ENCODE measurements around the gene SMAD2. TPM values are rescaled to one million over a fixed set of nuclear protein-coding genes. Genes with fewer than 3 reads are reported as not detected.

Gene SMAD2
- total and polyA plus RNA-seq, 2 experiments from 2014 or later, result 52.4 to 77.7 TPM

GRCh38 chr18:47842836-47843235 lies 87.6 kb downstream of the SMAD2 start:
- H3K9me3 ChIP-seq (ENCODE audit: low read depth), result no peaks in the 10 kb centered on the region
- no peaks in the 10 kb centered on the region for H3K79me2 ChIP-seq (ENCODE audit: insufficient read depth)
- H3K4me3 ChIP-seq, result no peak overlapping the region
- 100% methylated on average over 1 of the region's 1 CpG for WGBS, 2 experiments (ENCODE audit: low coverage in 1 of 2, low lambda C conversion rate in 2 of 2, missing lambda C conversion rate in 2 of 2)
- H3K4me1 ChIP-seq (ENCODE audit: insufficient read depth), result no peaks in the 10 kb centered on the region
- H3K36me3 ChIP-seq (ENCODE audit: low read depth), result peaks cover 31% of the 10 kb centered on the region
- no peaks in the 10 kb centered on the region for H3K9me2 ChIP-seq (ENCODE audit: insufficient read depth)
- no peak for DNase-seq
- no peaks in the 10 kb centered on the region for H3F3A ChIP-seq (ENCODE audit: insufficient read depth)
- H3K27ac ChIP-seq, result no peak overlapping the region
- H3K4me2 ChIP-seq (ENCODE audit: unreplicated experiment), result no peak overlapping the region
- no peaks in the 10 kb centered on the region for H3K27me3 ChIP-seq (replicated peaks; ENCODE audit: insufficient read depth)
- in situ Hi-C loops (cut with MboI), result no loop called here
- TF ChIP-seq EZH2phosphoT487 (IDR thresholded peaks at IDR 0.05; ENCODE audit: insufficient read depth, low read depth) (no peak), EZH2 (IDR thresholded peaks at IDR 0.05; ENCODE audit: insufficient read depth, poor library complexity, severe bottlenecking) (no peak)
- no peak overlapping the region for H3K9ac ChIP-seq
- H2AFZ ChIP-seq, result no peak overlapping the region
- no peaks in the 10 kb centered on the region for H4K20me1 ChIP-seq (ENCODE audit: insufficient read depth)

GRCh38 chr18:47838396-47838795 lies 92.1 kb downstream of the SMAD2 start:
- no peak overlapping the region for H3K4me2 ChIP-seq (ENCODE audit: unreplicated experiment)
- no peaks in the 10 kb centered on the region for H3K9me3 ChIP-seq (ENCODE audit: low read depth)
- no peak overlapping the region for H3K4me3 ChIP-seq
- H3K9ac ChIP-seq, result no peak overlapping the region
- in situ Hi-C loops (cut with MboI), result no loop called here
- TF ChIP-seq EZH2phosphoT487 (IDR thresholded peaks at IDR 0.05; ENCODE audit: insufficient read depth, low read depth), result no peak
- no peak for TF ChIP-seq EZH2 (IDR thresholded peaks at IDR 0.05; ENCODE audit: insufficient read depth, poor library complexity, severe bottlenecking)
- no peaks in the 10 kb centered on the region for H3F3A ChIP-seq (ENCODE audit: insufficient read depth)
- H3K4me1 ChIP-seq (ENCODE audit: insufficient read depth), result no peaks in the 10 kb centered on the region
- H3K79me2 ChIP-seq (ENCODE audit: insufficient read depth), result no peaks in the 10 kb centered on the region
- H4K20me1 ChIP-seq (ENCODE audit: insufficient read depth), result no peaks in the 10 kb centered on the region
- H3K9me2 ChIP-seq (ENCODE audit: insufficient read depth), result no peaks in the 10 kb centered on the region
- DNase-seq, result no peak
- peaks cover 17% of the 10 kb centered on the region for H3K36me3 ChIP-seq (ENCODE audit: low read depth)
- no peak overlapping the region for H2AFZ ChIP-seq
- no peak overlapping the region for H3K27ac ChIP-seq
- 95 to 97% methylated on average over 4 of the region's 4 CpGs for WGBS, 2 experiments (ENCODE audit: low coverage in 1 of 2, low lambda C conversion rate in 2 of 2, missing lambda C conversion rate in 2 of 2)
- no peaks in the 10 kb centered on the region for H3K27me3 ChIP-seq (replicated peaks; ENCODE audit: insufficient read depth)

- Histone ChIP-seq H3K4me1 (ENCODE audit: insufficient read depth) (peaks cover 11% of the 10 kb centered on the region), H4K20me1 (ENCODE audit: insufficient read depth) (no peaks in the 10 kb centered on the region), H3K9me2 (ENCODE audit: insufficient read depth) (no peaks in the 10 kb centered on the region), H3K9me3 (ENCODE audit: low read depth) (no peaks in the 10 kb centered on the region), H3K36me3 (ENCODE audit: low read depth) (0 out of 2 replicates have a peak, but pooled peaks cover 6% of the 10 kb centered on the region), H3K4me2 (ENCODE audit: unreplicated experiment) (peak overlapping the region; percentile 21), H3K27me3 (replicated peaks; ENCODE audit: insufficient read depth) (no peaks in the 10 kb centered on the region), H2AFZ (no peak overlapping the region), H3K4me3 (no peak overlapping the region), H3K79me2 (ENCODE audit: insufficient read depth) (no peaks in the 10 kb centered on the region), H3K9ac (no peak overlapping the region), H3K27ac (no peak overlapping the region), H3F3A (ENCODE audit: insufficient read depth) (no peaks in the 10 kb centered on the region)
- in situ Hi-C loops (cut with MboI), result no loop called here
- TF ChIP-seq EZH2 (IDR thresholded peaks at IDR 0.05; ENCODE audit: insufficient read depth, poor library complexity, severe bottlenecking), result no peak
- TF ChIP-seq EZH2phosphoT487 (IDR thresholded peaks at IDR 0.05; ENCODE audit: insufficient read depth, low read depth), result no peak
- peak; percentile 4 for DNase-seq
- WGBS, 2 experiments (ENCODE audit: low coverage in 1 of 2, low lambda C conversion rate in 2 of 2, missing lambda C conversion rate in 2 of 2), result 61% methylated on average over 1 of the region's 1 CpG
Measured at GRCh38 chr18:47832348-47832747, 98.1 kb downstream of the SMAD2 start.

- in situ Hi-C loops (cut with MboI), result no loop called here
- peaks cover 11% of the 10 kb centered on the region for H3K4me1 ChIP-seq (ENCODE audit: insufficient read depth)
- 65% methylated on average over 1 of the region's 1 CpG for WGBS, 2 experiments (ENCODE audit: low coverage in 1 of 2, low lambda C conversion rate in 2 of 2, missing lambda C conversion rate in 2 of 2)
Measured at GRCh38 chr18:47831351-47831750, 99.1 kb downstream of the SMAD2 start.

GRCh38 chr18:47830772-47831171 lies 99.7 kb downstream of the SMAD2 start:
- Histone ChIP-seq H3K79me2 (ENCODE audit: insufficient read depth) (no peaks in the 10 kb centered on the region), H3K4me1 (ENCODE audit: insufficient read depth) (peaks cover 11% of the 10 kb centered on the region), H3K4me2 (ENCODE audit: unreplicated experiment) (no peak overlapping the region), H3K27ac (no peak overlapping the region), H3K9ac (no peak overlapping the region), H2AFZ (no peak overlapping the region), H3F3A (ENCODE audit: insufficient read depth) (no peaks in the 10 kb centered on the region), H3K36me3 (ENCODE audit: low read depth) (0 out of 2 replicates have a peak, but pooled peaks cover 6% of the 10 kb centered on the region), H4K20me1 (ENCODE audit: insufficient read depth) (no peaks in the 10 kb centered on the region), H3K9me3 (ENCODE audit: low read depth) (no peaks in the 10 kb centered on the region), H3K27me3 (replicated peaks; ENCODE audit: insufficient read depth) (no peaks in the 10 kb centered on the region), H3K9me2 (ENCODE audit: insufficient read depth) (no peaks in the 10 kb centered on the region), H3K4me3 (no peak overlapping the region)
- 98 to 99% methylated on average over 3 of the region's 3 CpGs for WGBS, 2 experiments (ENCODE audit: low coverage in 1 of 2, low lambda C conversion rate in 2 of 2, missing lambda C conversion rate in 2 of 2)
- no peak for DNase-seq
- in situ Hi-C loops (cut with MboI), result no loop called here
- no peak for TF ChIP-seq EZH2 (IDR thresholded peaks at IDR 0.05; ENCODE audit: insufficient read depth, poor library complexity, severe bottlenecking)
- TF ChIP-seq EZH2phosphoT487 (IDR thresholded peaks at IDR 0.05; ENCODE audit: insufficient read depth, low read depth), result no peak

More at GRCh38 chr18:47831351-47831750, 99.1 kb downstream of the SMAD2 start:
- no peak for DNase-seq
- Histone ChIP-seq H3K27me3 (replicated peaks; ENCODE audit: insufficient read depth) (no peaks in the 10 kb centered on the region), H3K4me2 (ENCODE audit: unreplicated experiment) (no peak overlapping the region), H3F3A (ENCODE audit: insufficient read depth) (no peaks in the 10 kb centered on the region), H3K79me2 (ENCODE audit: insufficient read depth) (no peaks in the 10 kb centered on the region), H3K27ac (no peak overlapping the region), H2AFZ (no peak overlapping the region), H3K9me3 (ENCODE audit: low read depth) (no peaks in the 10 kb centered on the region), H3K9ac (no peak overlapping the region), H3K36me3 (ENCODE audit: low read depth) (0 out of 2 replicates have a peak, but pooled peaks cover 6% of the 10 kb centered on the region), H4K20me1 (ENCODE audit: insufficient read depth) (no peaks in the 10 kb centered on the region), H3K4me3 (no peak overlapping the region), H3K9me2 (ENCODE audit: insufficient read depth) (no peaks in the 10 kb centered on the region)
- TF ChIP-seq EZH2phosphoT487 (IDR thresholded peaks at IDR 0.05; ENCODE audit: insufficient read depth, low read depth) (no peak), EZH2 (IDR thresholded peaks at IDR 0.05; ENCODE audit: insufficient read depth, poor library complexity, severe bottlenecking) (no peak)

Measured in GM23248 (cell line).